Measurements from ENCODE around the gene GDE1. TPM values are rescaled to one million over a fixed set of nuclear protein-coding genes. Genes with fewer than 3 reads are reported as not detected.

Gene GDE1
- 10 to 100 TPM; 13.8 to 18.1 TPM for total RNA-seq

- H3K4me3 Mint-ChIP-seq: peak within 1 kb of the TSS; percentile 94
- peak within 1 kb of the TSS; percentile 90 for H3K27ac Mint-ChIP-seq
- H3K36me3 Mint-ChIP-seq (ENCODE audit: low read depth): peaks cover 16% of the 10 kb centered on the region
- no peaks in the 10 kb centered on the region for H3K9me3 Mint-ChIP-seq (ENCODE audit: low read depth)
- ChIA-PET CTCF (no interaction called here), POLR2A (interaction anchor here (0.7 kb wide), 1 partner anchor 18 kb away, joined by 3 read pairs; no protein-coding TSS in a partner anchor)
- intact Hi-C loops (cut with DNase I, micrococcal nuclease): loop anchor here (1.0 to 10.0 kb wide), 8 partner anchors 34 to 1377 kb away; partner anchors contain the start of genes THUMPD1 (in 2 of the 2), ARL6IP1 (in 1 of the 2), GPRC5B (in 1 of the 2) and IQCK (in 1 of the 2)
- DNase-seq (peak; percentile 97), ATAC-seq (peak; percentile 83)
- no peaks in the 10 kb centered on the region for H3K27me3 Mint-ChIP-seq
- H3K4me1 Mint-ChIP-seq: peaks cover 45% of the 10 kb centered on the region
These were observed at the start of gene GDE1 for GRCh38 chr16:19521471-19522396. TSS of gene GDE1 (minus strand) at chr16:19522098. CDS start at chr16:19521964, 134 bp downstream.

GRCh38 chr16:19567560-19567959 lies 45.7 kb upstream of the GDE1 start:
- H3K36me3 Mint-ChIP-seq (ENCODE audit: low read depth): peaks cover 26% of the 10 kb centered on the region
- intact Hi-C loops (cut with DNase I, micrococcal nuclease): no loop called here
- DNase-seq (no peak), ATAC-seq (no peak)
- POLR2A ChIA-PET: no interaction called here
- no peaks in the 10 kb centered on the region for H3K9me3 Mint-ChIP-seq (ENCODE audit: low read depth)
- H3K4me3 Mint-ChIP-seq: no peak overlapping the region
- CTCF ChIA-PET: interaction anchor here (1.1 to 1.3 kb wide), 2 partner anchors 8 to 12 kb away, joined by 3 to 4 read pairs; partner anchors contain the start of gene VPS35L
- no peak overlapping the region for H3K27ac Mint-ChIP-seq
- no peaks in the 10 kb centered on the region for H3K27me3 Mint-ChIP-seq
- no peaks in the 10 kb centered on the region for H3K4me1 Mint-ChIP-seq

- ChIA-PET POLR2A (no interaction called here), CTCF (interaction anchor here (1.3 kb wide), 1 partner anchor 10 kb away, joined by 3 read pairs; the partner anchor contains the start of gene VPS35L)
- DNase-seq: no peak
- Mint-ChIP-seq H3K27ac (no peak overlapping the region), H3K4me1 (no peaks in the 10 kb centered on the region), H3K9me3 (ENCODE audit: low read depth) (no peaks in the 10 kb centered on the region), H3K36me3 (ENCODE audit: low read depth) (peaks cover 26% of the 10 kb centered on the region), H3K27me3 (no peaks in the 10 kb centered on the region), H3K4me3 (no peak overlapping the region)
- ATAC-seq: no peak
- intact Hi-C loops (cut with DNase I, micrococcal nuclease): no loop called here
These were observed 44.5 kb upstream of the GDE1 start for GRCh38 chr16:19566362-19566761.

- ATAC-seq (no peak), DNase-seq (no peak)
- Mint-ChIP-seq H3K4me1 (no peaks in the 10 kb centered on the region), H3K9me3 (ENCODE audit: low read depth) (no peaks in the 10 kb centered on the region), H3K4me3 (no peak overlapping the region), H3K27ac (no peak overlapping the region), H3K36me3 (ENCODE audit: low read depth) (peaks cover 17% of the 10 kb centered on the region), H3K27me3 (no peaks in the 10 kb centered on the region)
- ChIA-PET CTCF (interaction anchor here (0.5 to 3.3 kb wide), 7 partner anchors 8 to 1375 kb away, joined by 3 to 16 read pairs (median 6); partner anchors contain the start of gene VPS35L), POLR2A (interaction anchor here (1.1 kb wide), 1 partner anchor 8 kb away, joined by 3 read pairs; the partner anchor contains the start of gene VPS35L)
- intact Hi-C loops (cut with DNase I, micrococcal nuclease): no loop called here
These were observed 41.5 kb upstream of the GDE1 start for GRCh38 chr16:19563377-19563776.

- ATAC-seq: no peak
- no peak for DNase-seq
- intact Hi-C loops (cut with DNase I, micrococcal nuclease): no loop called here
- ChIA-PET CTCF (interaction anchor here (0.8 to 1.6 kb wide), 4 partner anchors 8 to 327 kb away, joined by 3 to 4 read pairs (median 3); no protein-coding TSS in a partner anchor), POLR2A (no interaction called here)
- no peak overlapping the region for H3K27ac Mint-ChIP-seq
- peaks cover 10% of the 10 kb centered on the region for H3K36me3 Mint-ChIP-seq (ENCODE audit: low read depth)
- no peaks in the 10 kb centered on the region for H3K27me3 Mint-ChIP-seq
- no peaks in the 10 kb centered on the region for H3K9me3 Mint-ChIP-seq (ENCODE audit: low read depth)
- peaks cover 9% of the 10 kb centered on the region for H3K4me1 Mint-ChIP-seq
- no peak overlapping the region for H3K4me3 Mint-ChIP-seq
These were observed 38.2 kb upstream of the GDE1 start for GRCh38 chr16:19560078-19560477.

GRCh38 chr16:19559242-19559910 lies 37.5 kb upstream of the GDE1 start:
- POLR2A ChIA-PET: interaction anchor here (0.6 kb wide), 1 partner anchor 1023 kb away, joined by 10 read pairs; no protein-coding TSS in a partner anchor
- DNase-seq: peak; percentile 26
- Mint-ChIP-seq H3K4me3 (no peak overlapping the region), H3K27ac (no peak overlapping the region), H3K9me3 (ENCODE audit: low read depth) (no peaks in the 10 kb centered on the region), H3K4me1 (peaks cover 14% of the 10 kb centered on the region), H3K27me3 (no peaks in the 10 kb centered on the region), H3K36me3 (ENCODE audit: low read depth) (peaks cover 6% of the 10 kb centered on the region)
- ATAC-seq: no peak
- CTCF ChIA-PET: interaction anchor here (0.8 to 1.6 kb wide), 4 partner anchors 9 to 327 kb away, joined by 3 to 4 read pairs (median 3); no protein-coding TSS in a partner anchor
- intact Hi-C loops (cut with DNase I, micrococcal nuclease): loop anchor here (1.0 to 5.0 kb wide), 2 partner anchors 158 to 327 kb away; partner anchors contain the start of genes IQCK (in 1 of the 2) and KNOP1 (in 1 of the 2)

GRCh38 chr16:19555938-19556771 lies 34.3 kb upstream of the GDE1 start:
- Mint-ChIP-seq H3K27ac (peak overlapping the region; percentile 87), H3K4me1 (peaks cover 20% of the 10 kb centered on the region), H3K9me3 (ENCODE audit: low read depth) (no peaks in the 10 kb centered on the region), H3K27me3 (no peaks in the 10 kb centered on the region), H3K4me3 (peak overlapping the region; percentile 86), H3K36me3 (ENCODE audit: low read depth) (peaks cover 4% of the 10 kb centered on the region)
- ChIA-PET CTCF (interaction anchor here (0.5 to 3.1 kb wide), 20 partner anchors 9 to 489 kb away, joined by 3 to 18 read pairs (median 3); partner anchors contain the start of genes CCP110, COQ7, IQCK and KNOP1), POLR2A (interaction anchor here (0.6 to 3.0 kb wide), 4 partner anchors 7 to 631 kb away, joined by 3 to 27 read pairs (median 4); partner anchors contain the start of genes CCP110 and COQ7)
- DNase-seq: peak; percentile 55
- intact Hi-C loops (cut with DNase I, micrococcal nuclease): loop anchor here (1.0 to 5.0 kb wide), 8 partner anchors 33 to 1185 kb away; partner anchors contain the start of genes IQCK (in 2 of the 2), KNOP1 (in 2 of the 2), ARL6IP1 (in 1 of the 2) and CCP110 (in 1 of the 2)
- ATAC-seq: peak; percentile 4

GRCh38 chr16:19555186-19555937 lies 33.5 kb upstream of the GDE1 start, which contains the start of gene VPS35L:
TSS of gene VPS35L (plus strand) at chr16:19555703. CDS start at chr16:19555730, 27 bp downstream.
- Mint-ChIP-seq H3K36me3 (ENCODE audit: low read depth) (peaks cover 4% of the 10 kb centered on the region), H3K27me3 (no peaks in the 10 kb centered on the region), H3K27ac (peak within 1 kb of the TSS; percentile 87), H3K9me3 (ENCODE audit: low read depth) (no peaks in the 10 kb centered on the region), H3K4me3 (peak within 1 kb of the TSS; percentile 86), H3K4me1 (peaks cover 20% of the 10 kb centered on the region)
- POLR2A ChIA-PET: interaction anchor here (0.6 to 3.0 kb wide), 6 partner anchors 8 to 630 kb away, joined by 3 to 27 read pairs (median 3); partner anchors contain the start of genes CCP110 and COQ7
- DNase-seq (peak; percentile 96), ATAC-seq (peak; percentile 97)
- intact Hi-C loops (cut with DNase I, micrococcal nuclease): loop anchor here (1.0 to 5.0 kb wide), 8 partner anchors 32 to 1186 kb away; partner anchors contain the start of genes IQCK (in 2 of the 2), KNOP1 (in 2 of the 2), ARL6IP1 (in 1 of the 2) and CCP110 (in 1 of the 2)
- CTCF ChIA-PET: interaction anchor here (0.6 to 3.1 kb wide), 22 partner anchors 8 to 488 kb away, joined by 3 to 18 read pairs (median 3); partner anchors contain the start of genes CCP110, COQ7, IQCK and KNOP1

GRCh38 chr16:19549673-19550072 lies 27.8 kb upstream of the GDE1 start:
- intact Hi-C loops (cut with DNase I, micrococcal nuclease): loop anchor here in 1 of 2 experiments (5.0 kb wide), 1 partner anchor 1258 kb away; the partner anchor contains the start of genes ERI2 and REXO5
- ChIA-PET CTCF (interaction anchor here (0.9 to 1.8 kb wide), 4 partner anchors 8 to 22 kb away, joined by 3 to 6 read pairs (median 3); no protein-coding TSS in a partner anchor), POLR2A (no interaction called here)
- Mint-ChIP-seq H3K4me1 (peaks cover 8% of the 10 kb centered on the region), H3K27ac (no peak overlapping the region), H3K27me3 (no peaks in the 10 kb centered on the region), H3K9me3 (ENCODE audit: low read depth) (no peaks in the 10 kb centered on the region), H3K36me3 (ENCODE audit: low read depth) (peaks cover 10% of the 10 kb centered on the region), H3K4me3 (no peak overlapping the region)
- ATAC-seq: no peak
- DNase-seq: no peak
